Gastrocnemius medialis (tissue), 4 donors: ENCODE measurements around the gene ADAR. TPM values are rescaled to one million over a fixed set of nuclear protein-coding genes. Genes with fewer than 3 reads are reported as not detected.

ENCODE experiments used
- ATAC-seq, 2 donors: fragments of 150-250 bp; one replicate each; pipeline ENCODE4 v1.9.1; 2016
- DNase-seq, 2 donors: peaks; one replicate each; pipeline ENCODE4 v3.0.0-alpha.2; 2019
- H3K27ac ChIP-seq, 4 donors: fragments of 200-600 bp; sonication (generic); 1 replicate in 1 of 4; 2 replicates in 3 of 4; pipeline ENCODE4 v1.5.1; 2016 to 2018; ENCODE audit warnings: mild to moderate bottlenecking in 2 of 4, moderate library complexity in 1 of 4
- H3K27me3 ChIP-seq, 3 donors: fragments of 200-600 bp; sonication (generic) in 2 of 3; 1 replicate in 1 of 3; 2 replicates in 2 of 3; pipeline versions ENCODE4 v1.5.1 to v1.6.0; 2016 to 2019; ENCODE audit warnings: mild to moderate bottlenecking in 1 of 3, moderate library complexity in 1 of 3
- H3K36me3 ChIP-seq, 2 donors: fragments of 200-600 bp; sonication (generic) in 1 of 2; one replicate each; pipeline ENCODE4 v1.5.1; 2017 to 2018
- H3K4me1 ChIP-seq, 2 donors: fragments of 200-600 bp; sonication (generic) in 1 of 2; one replicate each; pipeline ENCODE4 v1.5.1; 2016 to 2017; ENCODE audit warnings: mild to moderate bottlenecking in 2 of 2
- H3K4me3 ChIP-seq, 4 donors: fragments of 200-600 bp; sonication (generic) in 3 of 4; 1 replicate in 1 of 4; 2 replicates in 3 of 4; pipeline ENCODE4 v1.5.1; 2016 to 2019; ENCODE audit warnings: mild to moderate bottlenecking in 2 of 4
- H3K9me3 ChIP-seq, 3 donors: fragments of 200-600 bp; sonication (generic) in 2 of 3; 1 replicate in 1 of 3; 2 replicates in 2 of 3; pipeline ENCODE4 v1.5.1; 2016 to 2019
- CTCF ChIP-seq, 5 experiments: fragments of 450-650 bp in 3 of 5; fragments of 200-600 bp in 2 of 5; sonication (generic) in 2 of 5; IDR thresholded peaks in 4 of 5; conservative IDR thresholded peaks in 1 of 5; 1 replicate in 4 of 5; 2 replicates in 1 of 5; pipeline ENCODE4 v1.5.1; 2016 to 2019; ENCODE audit warnings: antibody characterized with exemption in 5 of 5, mild to moderate bottlenecking in 3 of 5, moderate library complexity in 3 of 5
- POLR2A ChIP-seq, 2 donors: fragments of 450-650 bp; IDR thresholded peaks; one replicate each; pipeline ENCODE4 v1.6.1; 2017; ENCODE audit warnings: antibody characterized with exemption in 2 of 2, mild to moderate bottlenecking in 2 of 2, moderate library complexity in 2 of 2
- in situ Hi-C, 4 donors: fragments of 200-750 bp; cut with MboI; loops; one replicate each; pipeline versions ENCODE4 v1.15.0 to v1.8.0; 2017; ENCODE audit warnings: low sequenced_read_pairs in 4 of 4
- intact Hi-C: fragments of 100-400 bp; cut with DNase I; formaldehyde crosslinking; loops from one replicate; pipeline ENCODE4 v1.15.1; 2023; ENCODE audit warnings: low total_unique reads
- total RNA-seq, 4 donors: library from RNA; depleted of rRNA; stranded (reverse); fragments of >200 nt; gene quantifications; one replicate each; pipeline versions ENCODE4 v1.1.0 to v1.2.3, GENCODE V29; 2016

The ADAR gene
- total RNA-seq, 4 donors from 2014 or later: 16.4 to 38.4 (median 19.0) TPM

GRCh38 chr1:154623358-154623757 is 15.4 kb upstream of the ADAR start:
- intact Hi-C loops: no loop called here
- Histone ChIP-seq H3K4me3 (no peak overlapping the region), H3K27me3 (no peaks in the 10 kb centered on the region), H3K9me3 (no peaks in the 10 kb centered on the region), H3K36me3 (no peaks in the 10 kb centered on the region), H3K27ac (no peak overlapping the region), H3K4me1 (peaks cover 13 to 25% of the 10 kb centered on the region in 2 donors)
- TF ChIP-seq POLR2A (IDR thresholded peaks at IDR 0.05) (no peak), CTCF (IDR thresholded peaks at IDR 0.05 in 4 of 5, conservative IDR thresholded peaks at IDR 0.05 in 1 of 5) (no peak)
- in situ Hi-C loops: no loop called here
- no peak for ATAC-seq
- DNase-seq: no peak

GRCh38 chr1:154622503-154623039 is 14.6 kb upstream of the ADAR start:
- ATAC-seq (no peak), DNase-seq (no peak)
- TF ChIP-seq POLR2A (IDR thresholded peaks at IDR 0.05) (no peak), CTCF (IDR thresholded peaks at IDR 0.05 in 4 of 5, conservative IDR thresholded peaks at IDR 0.05 in 1 of 5) (no peak)
- H3K9me3 ChIP-seq: no peaks in the 10 kb centered on the region
- no peaks in the 10 kb centered on the region for H3K36me3 ChIP-seq
- intact Hi-C loops (no loop called here), in situ Hi-C loops (no loop called here)
- H3K27me3 ChIP-seq: no peaks in the 10 kb centered on the region
- H3K27ac ChIP-seq: no peak overlapping the region
- H3K4me3 ChIP-seq: no peak overlapping the region
- peaks cover 13 to 24% of the 10 kb centered on the region in 2 donors for H3K4me1 ChIP-seq

- no peak for ATAC-seq
- Histone ChIP-seq H3K27ac (no peak overlapping the region), H3K27me3 (no peaks in the 10 kb centered on the region), H3K4me3 (no peak overlapping the region), H3K4me1 (peaks cover 9 to 22% of the 10 kb centered on the region in 2 donors), H3K36me3 (no peaks in the 10 kb centered on the region), H3K9me3 (no peaks in the 10 kb centered on the region)
- no peak for DNase-seq
- in situ Hi-C loops (no loop called here), intact Hi-C loops (no loop called here)
- no peak for TF ChIP-seq CTCF (IDR thresholded peaks at IDR 0.05 in 4 of 5, conservative IDR thresholded peaks at IDR 0.05 in 1 of 5)
- no peak for TF ChIP-seq POLR2A (IDR thresholded peaks at IDR 0.05)
Observed at GRCh38 chr1:154621875-154622274, 13.9 kb upstream of the ADAR start.

GRCh38 chr1:154620751-154621150 is 12.8 kb upstream of the ADAR start:
- TF ChIP-seq POLR2A (IDR thresholded peaks at IDR 0.05) (no peak), CTCF (IDR thresholded peaks at IDR 0.05 in 4 of 5, conservative IDR thresholded peaks at IDR 0.05 in 1 of 5) (no peak)
- no peak overlapping the region for H3K4me3 ChIP-seq
- H3K36me3 ChIP-seq: no peaks in the 10 kb centered on the region
- H3K9me3 ChIP-seq: no peaks in the 10 kb centered on the region
- ATAC-seq: no peak
- in situ Hi-C loops (no loop called here), intact Hi-C loops (no loop called here)
- DNase-seq: no peak
- no peak overlapping the region for H3K27ac ChIP-seq
- peaks cover 0 to 13% of the 10 kb centered on the region in 2 donors for H3K4me1 ChIP-seq
- no peaks in the 10 kb centered on the region for H3K27me3 ChIP-seq
